ENCODE measurements around the gene MSL3B.

DNA sequence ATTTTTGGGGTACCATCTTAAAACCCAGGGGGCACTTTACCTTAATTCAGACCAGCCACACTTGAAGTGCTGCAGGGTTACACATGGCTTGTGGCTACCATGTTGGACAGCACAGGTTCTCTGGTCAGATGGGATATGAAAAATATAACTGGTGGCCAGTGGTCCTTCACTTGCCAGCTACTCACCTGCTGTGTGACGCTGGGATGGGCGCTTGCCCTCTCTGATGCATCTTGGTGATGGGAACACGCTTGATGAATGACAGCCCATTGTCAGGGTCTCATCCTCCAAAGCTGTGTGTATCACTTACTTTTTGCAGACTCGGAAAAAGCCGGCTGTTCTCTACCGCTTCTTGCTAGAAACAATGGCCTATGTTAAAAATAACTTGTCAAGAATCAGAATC, 36.3 kb downstream of the MSL3B start:
- TF ChIP-seq, protein P1, sequence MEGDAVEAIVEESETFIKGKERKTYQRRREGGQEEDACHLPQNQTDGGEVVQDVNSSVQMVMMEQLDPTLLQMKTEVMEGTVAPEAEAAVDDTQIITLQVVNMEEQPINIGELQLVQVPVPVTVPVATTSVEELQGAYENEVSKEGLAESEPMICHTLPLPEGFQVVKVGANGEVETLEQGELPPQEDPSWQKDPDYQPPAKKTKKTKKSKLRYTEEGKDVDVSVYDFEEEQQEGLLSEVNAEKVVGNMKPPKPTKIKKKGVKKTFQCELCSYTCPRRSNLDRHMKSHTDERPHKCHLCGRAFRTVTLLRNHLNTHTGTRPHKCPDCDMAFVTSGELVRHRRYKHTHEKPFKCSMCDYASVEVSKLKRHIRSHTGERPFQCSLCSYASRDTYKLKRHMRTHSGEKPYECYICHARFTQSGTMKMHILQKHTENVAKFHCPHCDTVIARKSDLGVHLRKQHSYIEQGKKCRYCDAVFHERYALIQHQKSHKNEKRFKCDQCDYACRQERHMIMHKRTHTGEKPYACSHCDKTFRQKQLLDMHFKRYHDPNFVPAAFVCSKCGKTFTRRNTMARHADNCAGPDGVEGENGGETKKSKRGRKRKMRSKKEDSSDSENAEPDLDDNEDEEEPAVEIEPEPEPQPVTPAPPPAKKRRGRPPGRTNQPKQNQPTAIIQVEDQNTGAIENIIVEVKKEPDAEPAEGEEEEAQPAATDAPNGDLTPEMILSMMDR (IDR thresholded peaks at IDR 0.05 in 2 of 3, conservative IDR thresholded peaks at IDR 0.05 in 1 of 3; ENCODE audit: borderline replicate concordance in 1 of 3, insufficient read depth in 1 of 3, low read depth in 2 of 3, low read length in 2 of 3): no peak
- TF ChIP-seq POLR2A (IDR thresholded peaks at IDR 0.05; ENCODE audit: borderline replicate concordance, extremely low read depth, insufficient read depth, insufficient read length): no peak
- no peak for TF ChIP-seq RAD21 (IDR thresholded peaks at IDR 0.05; ENCODE audit: low read depth)
- no peak for TF ChIP-seq CBX3 (IDR thresholded peaks at IDR 0.05; ENCODE audit: low read depth)
- TF ChIP-seq EZH2 (IDR thresholded peaks at IDR 0.05): no peak
- no peak for TF ChIP-seq EGR1 (IDR thresholded peaks at IDR 0.05; ENCODE audit: low read depth)
- TF ChIP-seq EZH2phosphoT487 (IDR thresholded peaks at IDR 0.05; ENCODE audit: borderline replicate concordance): no peak
- TF ChIP-seq CEBPB (IDR thresholded peaks at IDR 0.05; ENCODE audit: low read depth): no peak
- TF ChIP-seq, protein P2, sequence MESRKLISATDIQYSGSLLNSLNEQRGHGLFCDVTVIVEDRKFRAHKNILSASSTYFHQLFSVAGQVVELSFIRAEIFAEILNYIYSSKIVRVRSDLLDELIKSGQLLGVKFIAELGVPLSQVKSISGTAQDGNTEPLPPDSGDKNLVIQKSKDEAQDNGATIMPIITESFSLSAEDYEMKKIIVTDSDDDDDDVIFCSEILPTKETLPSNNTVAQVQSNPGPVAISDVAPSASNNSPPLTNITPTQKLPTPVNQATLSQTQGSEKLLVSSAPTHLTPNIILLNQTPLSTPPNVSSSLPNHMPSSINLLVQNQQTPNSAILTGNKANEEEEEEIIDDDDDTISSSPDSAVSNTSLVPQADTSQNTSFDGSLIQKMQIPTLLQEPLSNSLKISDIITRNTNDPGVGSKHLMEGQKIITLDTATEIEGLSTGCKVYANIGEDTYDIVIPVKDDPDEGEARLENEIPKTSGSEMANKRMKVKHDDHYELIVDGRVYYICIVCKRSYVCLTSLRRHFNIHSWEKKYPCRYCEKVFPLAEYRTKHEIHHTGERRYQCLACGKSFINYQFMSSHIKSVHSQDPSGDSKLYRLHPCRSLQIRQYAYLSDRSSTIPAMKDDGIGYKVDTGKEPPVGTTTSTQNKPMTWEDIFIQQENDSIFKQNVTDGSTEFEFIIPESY (IDR thresholded peaks at IDR 0.05; ENCODE audit: extremely low read depth, insufficient replicate concordance, low read length): no peak
- TF ChIP-seq, protein P3, sequence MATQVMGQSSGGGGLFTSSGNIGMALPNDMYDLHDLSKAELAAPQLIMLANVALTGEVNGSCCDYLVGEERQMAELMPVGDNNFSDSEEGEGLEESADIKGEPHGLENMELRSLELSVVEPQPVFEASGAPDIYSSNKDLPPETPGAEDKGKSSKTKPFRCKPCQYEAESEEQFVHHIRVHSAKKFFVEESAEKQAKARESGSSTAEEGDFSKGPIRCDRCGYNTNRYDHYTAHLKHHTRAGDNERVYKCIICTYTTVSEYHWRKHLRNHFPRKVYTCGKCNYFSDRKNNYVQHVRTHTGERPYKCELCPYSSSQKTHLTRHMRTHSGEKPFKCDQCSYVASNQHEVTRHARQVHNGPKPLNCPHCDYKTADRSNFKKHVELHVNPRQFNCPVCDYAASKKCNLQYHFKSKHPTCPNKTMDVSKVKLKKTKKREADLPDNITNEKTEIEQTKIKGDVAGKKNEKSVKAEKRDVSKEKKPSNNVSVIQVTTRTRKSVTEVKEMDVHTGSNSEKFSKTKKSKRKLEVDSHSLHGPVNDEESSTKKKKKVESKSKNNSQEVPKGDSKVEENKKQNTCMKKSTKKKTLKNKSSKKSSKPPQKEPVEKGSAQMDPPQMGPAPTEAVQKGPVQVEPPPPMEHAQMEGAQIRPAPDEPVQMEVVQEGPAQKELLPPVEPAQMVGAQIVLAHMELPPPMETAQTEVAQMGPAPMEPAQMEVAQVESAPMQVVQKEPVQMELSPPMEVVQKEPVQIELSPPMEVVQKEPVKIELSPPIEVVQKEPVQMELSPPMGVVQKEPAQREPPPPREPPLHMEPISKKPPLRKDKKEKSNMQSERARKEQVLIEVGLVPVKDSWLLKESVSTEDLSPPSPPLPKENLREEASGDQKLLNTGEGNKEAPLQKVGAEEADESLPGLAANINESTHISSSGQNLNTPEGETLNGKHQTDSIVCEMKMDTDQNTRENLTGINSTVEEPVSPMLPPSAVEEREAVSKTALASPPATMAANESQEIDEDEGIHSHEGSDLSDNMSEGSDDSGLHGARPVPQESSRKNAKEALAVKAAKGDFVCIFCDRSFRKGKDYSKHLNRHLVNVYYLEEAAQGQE (IDR thresholded peaks at IDR 0.05; ENCODE audit: low read depth): no peak
- TF ChIP-seq ELF1 (IDR thresholded peaks at IDR 0.05; ENCODE audit: borderline replicate concordance, low read depth): no peak
- TF ChIP-seq ZNF274 (IDR thresholded peaks at IDR 0.05; ENCODE audit: low read depth, low read length): no peak

All from HCT116 (cell line).